Chondrocyte (in vitro differentiated cells): ENCODE results near the gene HLA-DPA1. TPM values are rescaled to one million over a fixed set of nuclear protein-coding genes. Genes with fewer than 3 reads are reported as not detected.

Source experiments
- DNase-seq: peaks from one replicate; pipeline ENCODE4 v3.0.0; 2021; ENCODE audit warnings: mixed read lengths, low spot score
- H3K27ac Mint-ChIP-seq: one replicate; pipeline ENCODE4 v1.8.0; 2021; ENCODE audit warnings: mild to moderate bottlenecking, moderate library complexity, mixed read lengths; ENCODE audit not compliant: unreplicated experiment
- H3K27me3 Mint-ChIP-seq: 2 replicates; pipeline ENCODE4 v1.8.0; 2021; ENCODE audit warnings: low read depth, mixed read lengths
- H3K36me3 Mint-ChIP-seq: 2 replicates; pipeline ENCODE4 v1.8.0; 2021; ENCODE audit warnings: low read depth, mixed read lengths
- H3K4me1 Mint-ChIP-seq: 2 replicates; pipeline ENCODE4 v1.8.0; 2021; ENCODE audit warnings: low read depth, mild to moderate bottlenecking, mixed read lengths
- H3K4me3 Mint-ChIP-seq: one replicate; pipeline ENCODE4 v1.8.0; 2021; ENCODE audit warnings: mild to moderate bottlenecking, moderate library complexity, mixed read lengths; ENCODE audit not compliant: unreplicated experiment
- H3K9me3 Mint-ChIP-seq: 2 replicates; pipeline ENCODE4 v1.8.0; 2021; ENCODE audit warnings: low read depth, mixed read lengths
- CTCF ChIP-seq: fragments of 200-600 bp; sonication (generic); IDR thresholded peaks from 2 replicates; pipeline ENCODE4 v1.5.0; 2021; ENCODE audit warnings: antibody characterized with exemption, mild to moderate bottlenecking, moderate library complexity
- total RNA-seq: library from RNA; stranded (reverse); gene quantifications from 3 replicates; pipeline ENCODE4 v1.2.1, GENCODE V29; 2021

Gene HLA-DPA1
- total RNA-seq, 1 donor from 2014 or later = 1.3 TPM

- peaks cover 25% of the 10 kb centered on the region for H3K27me3 Mint-ChIP-seq
- no peak for DNase-seq
- no peaks in the 10 kb centered on the region for H3K9me3 Mint-ChIP-seq
- peak; percentile 13 for TF ChIP-seq CTCF
- no peaks in the 10 kb centered on the region for H3K36me3 Mint-ChIP-seq
- peaks cover 12% of the 10 kb centered on the region for H3K4me1 Mint-ChIP-seq
- H3K27ac Mint-ChIP-seq = peak overlapping the region; percentile 83
- peak overlapping the region; percentile 76 for H3K4me3 Mint-ChIP-seq
Measured at GRCh38 chr6:33080127-33081089, 7.0 kb upstream of the HLA-DPA1 start.

- Mint-ChIP-seq H3K4me3 (no peak overlapping the region), H3K36me3 (no peaks in the 10 kb centered on the region)
Measured at GRCh38 chr6:33079580-33079979, 6.1 kb upstream of the HLA-DPA1 start.

GRCh38 chr6:33078919-33079521, 5.6 kb upstream of the HLA-DPA1 start:
- DNase-seq = no peak
- Mint-ChIP-seq H3K4me3 (no peak overlapping the region), H3K27me3 (peaks cover 29% of the 10 kb centered on the region), H3K27ac (no peak overlapping the region), H3K9me3 (no peaks in the 10 kb centered on the region), H3K4me1 (peaks cover 12% of the 10 kb centered on the region), H3K36me3 (no peaks in the 10 kb centered on the region)
- TF ChIP-seq CTCF = no peak

More at GRCh38 chr6:33079580-33079979, 6.1 kb upstream of the HLA-DPA1 start:
- DNase-seq = no peak
- peaks cover 12% of the 10 kb centered on the region for H3K4me1 Mint-ChIP-seq
- no peak for TF ChIP-seq CTCF
- no peak overlapping the region for H3K27ac Mint-ChIP-seq
- H3K9me3 Mint-ChIP-seq = no peaks in the 10 kb centered on the region
- peaks cover 29% of the 10 kb centered on the region for H3K27me3 Mint-ChIP-seq

GRCh38 chr6:33078442-33078841, 5.0 kb upstream of the HLA-DPA1 start:
- H3K4me1 Mint-ChIP-seq = peaks cover 12% of the 10 kb centered on the region
- H3K9me3 Mint-ChIP-seq = no peaks in the 10 kb centered on the region
- H3K27ac Mint-ChIP-seq = no peak overlapping the region
- peaks cover 32% of the 10 kb centered on the region for H3K27me3 Mint-ChIP-seq
- DNase-seq = no peak
- TF ChIP-seq CTCF = no peak
- H3K36me3 Mint-ChIP-seq = no peaks in the 10 kb centered on the region
- no peak overlapping the region for H3K4me3 Mint-ChIP-seq

GRCh38 chr6:33077908-33078307, 4.5 kb upstream of the HLA-DPA1 start:
- H3K27me3 Mint-ChIP-seq = peaks cover 35% of the 10 kb centered on the region
- no peak for TF ChIP-seq CTCF
- no peak overlapping the region for H3K4me3 Mint-ChIP-seq
- DNase-seq = no peak
- peaks cover 12% of the 10 kb centered on the region for H3K4me1 Mint-ChIP-seq
- no peaks in the 10 kb centered on the region for H3K9me3 Mint-ChIP-seq
- no peak overlapping the region for H3K27ac Mint-ChIP-seq
- no peaks in the 10 kb centered on the region for H3K36me3 Mint-ChIP-seq
